Stimulated activated naive B cell treated with anti-CD40 and anti-IgM and Interleukin-4, amounts not matched to agents 10 μg/mL and 1 μg/mL and 100 μg/mL, for 72 hours (primary cell): ENCODE measurements around the gene CXCR5.

ENCODE experiments used
- ATAC-seq, 2 donors: fragments of 150-1000 bp; cut with Tn5 transposase; replicated peaks; 2 replicates each; pipeline ENCODE4 v1.10.0; 2021; ENCODE audit warnings: moderate library complexity in 1 of 2
- DNase-seq: peaks from one replicate; pipeline ENCODE4 v3.0.0; 2021
- H3K27ac Mint-ChIP-seq: one replicate; pipeline ENCODE4 v1.8.0; 2022; ENCODE audit warnings: mild to moderate bottlenecking, mixed read lengths
- H3K27me3 Mint-ChIP-seq, 2 donors: one replicate each; pipeline ENCODE4 v1.8.0; 2022; ENCODE audit warnings: mixed read lengths in 2 of 2
- H3K36me3 Mint-ChIP-seq, 2 donors: one replicate each; pipeline ENCODE4 v1.8.0; 2022; ENCODE audit warnings: mixed read lengths in 2 of 2, mild to moderate bottlenecking in 1 of 2
- H3K4me1 Mint-ChIP-seq, 2 donors: one replicate each; pipeline ENCODE4 v1.8.0; 2022; ENCODE audit warnings: mixed read lengths in 2 of 2, mild to moderate bottlenecking in 1 of 2
- H3K4me3 Mint-ChIP-seq, 2 donors: one replicate each; pipeline ENCODE4 v1.8.0; 2022; ENCODE audit warnings: mild to moderate bottlenecking in 2 of 2, mixed read lengths in 2 of 2, moderate library complexity in 1 of 2
- H3K9me3 Mint-ChIP-seq, 2 donors: one replicate each; pipeline ENCODE4 v1.8.0; 2022; ENCODE audit warnings: mixed read lengths in 2 of 2, mild to moderate bottlenecking in 1 of 2

Gene CXCR5

DNA sequence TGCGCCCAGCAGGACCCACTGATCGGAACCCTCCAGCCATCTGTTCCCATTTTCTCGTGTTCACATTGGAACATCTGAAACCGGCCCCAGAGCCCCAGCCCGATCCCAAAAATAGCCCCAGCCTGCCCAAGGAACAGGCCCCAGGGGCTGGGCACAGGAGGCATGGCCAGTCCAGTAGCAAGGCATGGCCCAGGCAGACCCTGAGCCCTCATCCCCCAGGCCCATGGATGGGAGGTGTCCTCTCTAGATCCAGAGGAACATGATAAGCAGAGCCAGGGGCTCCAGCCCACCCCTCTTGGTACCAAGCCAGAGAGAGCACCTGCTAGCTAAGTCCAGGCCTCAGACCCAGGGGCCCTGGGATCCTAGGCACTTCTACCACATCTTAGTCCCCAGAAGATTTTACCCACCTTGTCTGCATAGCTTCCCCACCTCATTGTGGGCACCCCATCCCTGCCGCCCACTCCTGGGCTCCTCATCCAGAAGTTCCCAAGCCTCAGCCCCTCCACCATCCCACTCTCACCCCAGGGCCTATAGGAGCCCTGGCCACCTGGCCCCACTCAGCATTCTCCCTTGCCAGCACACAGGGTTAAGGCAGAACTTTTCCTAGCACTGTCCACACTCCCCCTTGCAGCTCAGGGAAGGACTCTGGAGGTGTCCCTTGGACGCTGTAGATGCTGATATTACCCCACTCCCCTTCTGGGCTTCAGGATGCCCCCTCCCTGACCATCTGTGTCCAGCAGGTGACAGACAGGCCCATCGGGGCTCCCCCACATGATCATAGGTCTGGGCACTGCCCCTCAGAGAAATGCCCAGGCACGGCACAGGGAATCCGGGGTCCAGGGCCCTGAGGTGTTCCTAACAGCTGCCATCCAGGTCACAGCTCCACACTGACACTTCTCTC, 32.5 kb downstream of the CXCR5 start:
- no peaks in the 10 kb centered on the region for H3K27me3 Mint-ChIP-seq

DNA sequence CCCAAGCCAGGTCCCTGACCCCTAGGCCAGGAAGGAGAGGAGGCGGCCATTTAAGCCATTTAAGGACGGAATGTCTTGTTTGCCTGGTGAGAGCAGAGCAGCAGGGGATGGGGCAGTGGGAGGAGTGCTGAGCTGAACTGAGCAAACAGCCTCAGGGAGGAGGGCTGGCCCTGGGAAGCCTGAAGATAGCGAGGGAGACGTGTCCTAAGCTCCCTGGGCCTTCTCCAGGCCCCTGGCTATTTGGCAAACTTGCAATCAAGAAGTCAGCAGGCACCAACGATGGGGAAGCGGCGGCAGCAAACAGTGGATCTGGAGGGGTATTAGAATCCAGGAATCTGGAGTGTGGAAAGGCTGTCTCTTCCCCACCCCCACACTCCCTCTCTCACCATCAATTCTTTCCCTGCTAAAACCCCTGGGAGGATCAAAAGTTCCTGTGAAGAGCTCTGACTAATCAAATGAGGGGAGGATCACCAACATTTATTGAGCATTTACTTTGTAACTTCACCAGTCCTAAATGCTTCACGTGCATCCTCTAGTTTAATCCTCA, 33.2 kb downstream of the CXCR5 start:
- peaks cover 86 to 100% of the 10 kb centered on the region in 2 donors for H3K4me1 Mint-ChIP-seq
- H3K27me3 Mint-ChIP-seq = no peaks in the 10 kb centered on the region
- no peak for DNase-seq
- peak overlapping the region in 1 of 2 donors; percentile 27 for H3K4me3 Mint-ChIP-seq
- peak overlapping the region; percentile 92 for H3K27ac Mint-ChIP-seq
- peaks cover 14 to 16% of the 10 kb centered on the region in 2 donors for H3K36me3 Mint-ChIP-seq
- no peak for ATAC-seq
- no peaks in the 10 kb centered on the region for H3K9me3 Mint-ChIP-seq

More for the DNA sequence above, 32.5 kb downstream of the CXCR5 start:
- ATAC-seq (no peak), DNase-seq (no peak)
- H3K36me3 Mint-ChIP-seq = peaks cover 11 to 13% of the 10 kb centered on the region in 2 donors
- H3K9me3 Mint-ChIP-seq = no peaks in the 10 kb centered on the region
- peak overlapping the region in 1 of 2 donors; percentile 5 for H3K4me3 Mint-ChIP-seq
- peaks cover 91 to 100% of the 10 kb centered on the region in 2 donors for H3K4me1 Mint-ChIP-seq
- H3K27ac Mint-ChIP-seq = peak overlapping the region; percentile 92

DNA sequence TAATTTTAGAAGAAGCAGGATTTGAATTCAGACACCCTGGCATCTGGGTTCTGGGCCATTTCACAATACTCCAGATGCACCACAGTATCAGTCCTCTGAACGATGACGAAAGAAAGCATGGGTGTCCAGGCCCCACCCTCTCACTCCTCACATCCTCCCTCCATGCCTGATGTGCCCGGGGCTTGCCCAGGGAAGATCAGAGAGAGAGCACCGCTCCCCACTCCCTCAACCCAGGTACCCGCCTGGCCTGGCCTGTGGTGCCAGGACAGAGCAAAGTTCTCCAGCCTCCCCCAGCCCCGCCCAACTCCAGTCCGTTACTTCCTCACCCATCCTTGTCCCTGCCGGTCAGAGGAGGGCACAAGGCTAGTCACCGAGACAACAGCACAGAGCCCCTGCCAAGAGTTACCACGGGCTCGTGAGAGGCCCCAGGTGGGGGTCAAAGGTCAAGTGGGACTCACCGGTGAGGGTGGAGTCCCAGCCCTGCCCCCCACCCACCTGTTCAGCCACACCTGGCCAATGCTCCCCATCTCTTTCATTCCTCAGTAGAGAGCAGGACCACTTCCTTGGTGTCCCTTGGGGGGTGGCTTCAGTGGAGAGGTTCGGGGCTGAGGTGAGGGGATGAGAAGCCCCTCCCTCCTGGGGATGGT, 33.9 kb downstream of the CXCR5 start:
- Mint-ChIP-seq H3K27me3 (no peaks in the 10 kb centered on the region), H3K36me3 (peaks cover 14 to 16% of the 10 kb centered on the region in 2 donors), H3K27ac (peak overlapping the region; percentile 85), H3K4me1 (peaks cover 79 to 100% of the 10 kb centered on the region in 2 donors), H3K4me3 (peak overlapping the region in 1 of 2 donors; percentile 41), H3K9me3 (no peaks in the 10 kb centered on the region)
- no peak for ATAC-seq
- DNase-seq = no peak

DNA sequence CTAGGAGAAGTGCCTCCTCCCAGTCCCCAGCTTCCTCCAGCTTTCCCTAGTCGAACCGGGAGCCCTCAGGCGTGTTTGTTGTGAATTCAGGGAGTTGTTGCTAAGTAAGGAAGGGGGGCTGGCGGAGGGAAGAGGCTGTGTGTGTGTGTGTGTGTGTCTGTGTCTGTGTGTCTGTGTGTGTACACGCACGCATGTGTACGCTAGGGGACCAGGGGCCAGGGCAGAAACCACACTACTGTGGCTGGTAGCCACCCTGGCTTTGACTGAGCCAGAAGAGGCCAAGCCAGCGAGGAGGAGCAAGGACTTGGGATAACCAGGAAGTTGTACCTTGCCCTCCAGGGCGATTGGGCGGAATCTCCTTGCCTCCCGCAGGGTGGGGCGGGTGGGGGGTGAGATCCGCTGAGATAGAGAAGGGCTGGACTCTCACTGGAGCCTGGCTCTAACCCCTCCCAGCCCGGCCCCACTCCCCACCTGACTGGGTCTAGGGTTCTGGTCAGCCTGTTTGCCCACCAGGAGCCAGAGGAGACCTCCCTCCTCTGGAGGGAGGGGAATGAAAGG, 34.5 kb downstream of the CXCR5 start:
- peaks cover 76 to 100% of the 10 kb centered on the region in 2 donors for H3K4me1 Mint-ChIP-seq
- no peak for ATAC-seq
- H3K36me3 Mint-ChIP-seq = peaks cover 17 to 19% of the 10 kb centered on the region in 2 donors
- H3K4me3 Mint-ChIP-seq = peak overlapping the region; percentile 48 to 56
- H3K27me3 Mint-ChIP-seq = no peaks in the 10 kb centered on the region
- H3K27ac Mint-ChIP-seq = peak overlapping the region; percentile 85
- H3K9me3 Mint-ChIP-seq = no peaks in the 10 kb centered on the region
- no peak for DNase-seq

DNA sequence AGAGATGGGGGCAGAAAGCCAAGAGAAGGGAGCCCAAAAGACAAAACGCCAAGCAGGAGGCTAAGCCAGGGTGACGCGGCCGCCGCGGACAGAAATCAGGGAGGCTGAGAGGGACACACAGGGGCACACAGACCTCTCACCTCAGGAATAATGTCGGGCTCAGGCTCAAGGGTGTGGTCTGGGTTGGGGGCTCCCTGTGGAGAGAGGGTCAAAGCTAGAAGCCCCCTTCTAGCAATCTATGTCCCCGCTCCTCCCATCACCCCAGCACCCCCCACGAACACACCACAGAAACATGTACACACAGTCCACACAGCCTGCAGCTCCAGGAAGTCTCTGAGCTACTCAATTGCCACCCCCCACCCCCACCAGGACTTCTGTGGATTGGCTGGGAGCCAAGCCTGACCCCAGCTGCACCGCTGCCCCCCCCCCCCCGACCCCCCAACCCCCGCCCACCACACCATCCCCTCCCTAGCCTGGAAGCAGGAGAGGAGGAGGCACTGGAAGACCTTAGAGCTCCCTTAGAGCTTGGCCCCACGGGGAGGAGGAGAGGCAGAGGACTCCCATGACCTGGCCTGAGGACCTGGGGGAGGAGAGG, 35.1 kb downstream of the CXCR5 start:
- Mint-ChIP-seq H3K27me3 (no peaks in the 10 kb centered on the region), H3K9me3 (no peaks in the 10 kb centered on the region), H3K4me3 (peak overlapping the region; percentile 48 to 56), H3K36me3 (peaks cover 17 to 19% of the 10 kb centered on the region in 2 donors), H3K27ac (peak overlapping the region; percentile 56), H3K4me1 (peaks cover 80 to 100% of the 10 kb centered on the region in 2 donors)
- DNase-seq = no peak
- ATAC-seq = no peak

DNA sequence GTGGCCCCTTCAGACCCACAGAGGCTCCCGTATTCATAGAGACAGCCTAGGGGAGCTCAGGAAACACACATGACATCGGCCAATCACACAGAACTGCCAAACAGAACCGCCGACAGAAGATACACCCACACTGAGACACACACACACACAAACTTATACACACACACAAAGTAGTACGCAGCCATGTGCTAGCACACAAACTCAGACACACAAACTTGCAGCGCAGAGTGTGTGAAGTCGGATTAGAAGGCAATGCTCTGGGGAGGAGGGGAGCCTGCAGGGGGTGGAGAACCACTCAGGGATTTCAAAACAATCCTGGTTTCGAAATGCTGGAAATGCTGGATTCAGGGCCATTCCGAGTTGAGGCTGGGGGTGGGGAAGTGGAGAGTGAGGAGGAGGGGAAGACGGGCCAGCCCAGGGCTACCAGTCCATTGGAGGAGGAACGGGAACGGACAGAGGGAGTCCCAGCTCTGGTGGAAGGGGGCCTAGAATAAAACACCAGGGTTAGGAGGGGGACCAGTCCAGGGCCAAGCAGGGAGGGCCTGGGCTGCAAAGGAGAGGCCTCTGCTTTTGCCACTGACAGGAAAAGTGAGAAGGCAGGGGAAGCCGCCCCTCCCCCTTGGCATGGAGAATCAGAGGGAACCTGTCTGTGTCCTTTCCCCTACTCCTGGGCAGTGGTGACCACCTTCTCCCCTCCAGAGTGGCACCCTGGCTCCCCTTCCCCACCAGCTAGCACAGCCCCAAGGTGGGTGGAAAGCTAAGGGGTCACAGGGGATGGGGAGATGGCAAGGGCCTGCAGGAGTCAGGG, 37.6 kb downstream of the CXCR5 start:
- Mint-ChIP-seq H3K36me3 (peaks cover 15 to 17% of the 10 kb centered on the region in 2 donors), H3K27me3 (no peaks in the 10 kb centered on the region), H3K4me3 (peak overlapping the region in 1 of 2 donors; percentile 8), H3K27ac (peak overlapping the region; percentile 38), H3K4me1 (peaks cover 67 to 90% of the 10 kb centered on the region in 2 donors), H3K9me3 (no peaks in the 10 kb centered on the region)
- ATAC-seq (no peak), DNase-seq (no peak)

DNA sequence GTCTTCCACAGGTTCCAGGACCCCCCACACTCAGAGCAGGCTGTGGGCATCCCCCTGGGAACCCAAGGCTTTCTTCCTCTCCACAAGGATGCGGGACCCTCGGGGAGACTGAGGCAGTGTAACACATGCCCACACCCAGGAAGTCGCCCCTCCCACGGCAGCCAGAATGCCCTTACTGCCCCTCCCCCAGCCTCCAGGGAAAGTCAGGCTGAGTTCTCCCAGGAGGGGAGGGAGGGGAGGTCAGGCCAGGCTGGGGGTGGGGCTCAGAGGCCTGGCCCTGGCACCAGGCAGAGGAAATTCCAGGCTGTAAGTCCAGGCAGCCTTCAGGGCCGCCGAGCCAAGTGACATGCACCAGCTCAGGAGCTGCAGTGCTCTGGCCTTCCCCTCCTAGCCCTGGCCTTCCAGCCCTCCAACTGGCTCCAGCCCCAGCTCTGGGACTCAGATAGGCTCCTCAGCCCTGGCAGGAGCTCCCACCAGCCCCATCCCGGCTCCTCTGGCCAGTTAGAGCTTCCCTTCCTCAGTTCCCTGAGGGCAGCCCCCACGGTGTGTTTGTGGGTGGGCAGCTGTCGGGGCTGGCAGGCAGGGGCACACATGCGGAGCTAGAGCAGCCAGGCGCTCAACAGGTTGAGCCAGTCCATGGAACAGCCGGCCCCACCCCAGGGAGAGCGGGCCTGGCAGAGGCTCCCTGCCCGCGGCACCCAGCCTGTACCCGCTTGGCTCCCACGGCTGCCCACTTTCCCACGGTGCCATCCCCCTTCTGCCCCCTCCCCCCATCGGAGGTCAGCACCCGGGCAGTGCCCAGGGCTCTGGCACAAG, 38.4 kb downstream of the CXCR5 start:
- ATAC-seq = no peak
- no peaks in the 10 kb centered on the region for H3K9me3 Mint-ChIP-seq
- H3K4me1 Mint-ChIP-seq = peaks cover 61 to 90% of the 10 kb centered on the region in 2 donors
- no peak for DNase-seq
- H3K36me3 Mint-ChIP-seq = peaks cover 9% of the 10 kb centered on the region in 2 donors
- no peak overlapping the region for H3K4me3 Mint-ChIP-seq
- H3K27me3 Mint-ChIP-seq = no peaks in the 10 kb centered on the region
- no peak overlapping the region for H3K27ac Mint-ChIP-seq

DNA sequence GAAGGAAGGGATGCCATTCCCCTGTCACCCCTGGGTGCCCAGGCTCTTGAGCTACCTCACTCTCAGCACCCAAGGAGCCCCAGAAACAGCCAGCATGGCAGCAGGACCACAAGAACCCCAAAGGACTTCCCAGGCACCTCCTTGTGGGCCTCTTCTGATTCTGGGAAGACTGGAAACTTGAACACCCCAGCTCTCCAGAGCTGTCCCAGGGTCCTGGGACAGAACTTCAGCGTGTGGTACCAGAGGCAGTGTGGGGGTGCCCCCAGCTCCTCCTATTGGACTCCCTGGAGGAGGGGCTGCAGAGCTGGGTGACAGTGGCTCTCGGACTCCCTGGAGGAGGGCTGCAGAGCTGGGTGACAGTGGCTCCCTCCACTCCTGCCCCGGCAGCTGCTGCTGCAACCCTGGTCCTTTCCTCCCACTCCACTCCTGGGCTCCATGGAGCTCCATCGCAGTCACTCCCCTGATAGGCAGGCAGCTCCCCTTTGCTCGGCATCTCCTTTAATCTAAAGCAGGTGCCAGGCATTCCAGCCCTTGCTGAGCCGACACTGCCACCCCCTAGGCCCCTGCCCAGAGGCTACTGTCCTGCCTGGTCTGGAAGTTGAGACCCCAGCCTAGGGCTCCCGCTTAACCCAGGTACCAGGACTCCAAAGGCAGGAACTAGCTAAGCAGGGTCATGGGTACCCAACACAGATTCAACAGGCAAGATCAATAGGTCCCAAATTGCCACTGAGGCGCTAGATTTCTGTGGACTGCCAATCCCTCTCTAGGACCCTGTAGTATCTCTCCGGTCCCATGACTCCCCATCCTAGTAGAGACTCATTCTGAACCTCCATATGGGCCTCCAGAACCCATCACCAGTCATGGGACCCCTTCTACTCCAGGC, 39.3 kb downstream of the CXCR5 start:
- Mint-ChIP-seq H3K4me1 (peaks cover 60 to 90% of the 10 kb centered on the region in 2 donors), H3K9me3 (no peaks in the 10 kb centered on the region), H3K27ac (peak overlapping the region; percentile 56), H3K27me3 (no peaks in the 10 kb centered on the region), H3K36me3 (peaks cover 8 to 9% of the 10 kb centered on the region in 2 donors), H3K4me3 (peak overlapping the region; percentile 86 to 91)
- no peak for DNase-seq
- no peak for ATAC-seq

DNA sequence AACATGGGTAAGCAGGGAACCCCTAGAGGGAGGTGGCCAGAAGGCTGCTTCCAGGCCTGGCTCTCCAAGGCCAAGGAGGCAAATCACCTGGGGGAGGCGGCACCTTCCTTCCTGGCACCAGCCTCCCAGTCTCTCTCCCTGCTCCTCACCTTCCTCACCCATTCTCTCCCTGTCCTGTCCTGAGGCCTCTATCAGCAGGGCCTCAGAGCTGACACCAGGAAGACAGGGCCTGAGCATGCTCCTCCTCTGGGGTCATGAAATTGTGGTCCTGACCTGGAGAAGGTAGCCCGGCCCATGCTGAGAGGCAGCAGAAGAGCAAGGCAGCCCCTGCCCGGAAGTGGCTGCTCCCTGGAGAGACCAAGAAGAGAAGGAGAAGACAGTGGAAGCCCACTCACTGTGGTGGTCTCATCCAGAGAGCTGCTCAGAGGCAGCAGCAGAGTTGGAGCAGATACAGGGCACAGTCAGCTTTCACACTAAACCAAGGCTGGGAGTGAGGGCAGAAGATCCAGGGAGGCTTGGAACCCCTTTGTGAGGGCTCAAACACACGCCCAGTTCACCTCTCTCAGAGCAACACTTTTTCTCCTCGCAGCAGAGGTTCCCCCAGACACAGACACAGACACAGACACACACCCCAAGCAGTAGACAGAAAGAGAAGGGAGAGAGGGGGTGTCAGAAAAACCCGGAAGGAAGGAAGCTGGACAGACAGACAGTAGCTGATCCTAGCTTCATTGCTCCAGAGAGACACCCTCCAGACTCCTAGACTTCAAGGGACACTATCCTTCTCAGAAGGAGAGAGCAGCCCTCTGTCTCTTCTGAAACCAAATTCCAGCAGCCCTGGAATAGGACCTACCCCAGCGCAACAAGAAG, 40.3 kb downstream of the CXCR5 start:
- H3K4me1 Mint-ChIP-seq = peaks cover 60 to 90% of the 10 kb centered on the region in 2 donors
- no peak for ATAC-seq
- peak overlapping the region; percentile 86 to 91 for H3K4me3 Mint-ChIP-seq
- H3K27ac Mint-ChIP-seq = peak overlapping the region; percentile 93
- no peak for DNase-seq
- no peaks in the 10 kb centered on the region for H3K27me3 Mint-ChIP-seq
- H3K36me3 Mint-ChIP-seq = peaks cover 8 to 9% of the 10 kb centered on the region in 2 donors
- no peaks in the 10 kb centered on the region for H3K9me3 Mint-ChIP-seq

DNA sequence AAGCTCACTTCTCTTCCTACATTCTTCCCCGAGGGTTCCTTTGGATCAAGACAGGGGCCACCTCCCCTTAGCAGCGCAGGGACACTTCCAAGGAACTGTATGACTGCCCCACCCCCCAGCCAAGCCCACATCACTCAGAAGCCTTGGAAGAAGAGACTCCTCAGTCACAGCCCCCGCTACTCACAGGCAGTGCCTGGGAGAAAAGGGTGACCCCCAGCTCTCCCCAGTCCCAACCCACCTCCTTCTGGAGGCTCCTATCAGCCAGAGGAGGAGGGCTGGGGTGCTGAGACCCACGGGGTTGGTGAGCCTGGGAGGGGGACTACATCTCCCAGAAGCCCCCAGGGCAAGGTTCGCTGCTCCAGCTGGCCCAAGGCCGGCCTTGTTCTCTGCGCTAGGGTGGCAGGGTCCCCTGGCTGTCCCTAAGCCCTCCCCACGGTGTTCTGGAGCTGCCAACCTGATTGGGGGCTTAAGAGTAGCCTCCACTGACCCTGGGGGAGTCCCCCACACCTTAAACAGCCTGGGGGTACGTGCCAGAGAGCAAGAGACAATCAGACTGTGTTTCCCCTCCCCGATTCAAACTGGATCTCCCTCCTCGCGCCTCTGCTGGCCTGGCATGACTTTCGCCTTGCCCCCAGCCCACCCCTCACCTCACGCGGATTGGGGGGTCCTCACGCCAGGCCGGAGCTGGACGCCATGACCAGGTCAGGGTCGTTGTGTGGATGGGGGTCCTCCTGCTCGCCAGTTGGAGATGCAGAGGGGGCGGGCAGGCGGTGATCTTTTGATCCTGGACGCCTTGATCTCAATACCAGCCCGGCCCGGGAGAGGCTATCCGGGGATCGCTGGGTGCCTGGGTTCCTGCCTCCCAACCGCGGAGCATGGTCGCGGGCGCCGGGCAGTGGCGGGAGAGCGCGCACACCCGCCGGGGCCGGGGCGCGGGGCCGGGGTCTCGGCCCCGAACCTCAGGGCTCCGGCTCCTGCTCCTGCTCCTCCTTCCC, 41.2 kb downstream of the CXCR5 start:
- peak overlapping the region; percentile 93 for H3K27ac Mint-ChIP-seq
- ATAC-seq (no peak), DNase-seq (no peak)
- peaks cover 53 to 86% of the 10 kb centered on the region in 2 donors for H3K4me1 Mint-ChIP-seq
- H3K27me3 Mint-ChIP-seq = no peaks in the 10 kb centered on the region
- H3K9me3 Mint-ChIP-seq = no peaks in the 10 kb centered on the region
- peak overlapping the region; percentile 86 to 91 for H3K4me3 Mint-ChIP-seq
- H3K36me3 Mint-ChIP-seq = peaks cover 8 to 9% of the 10 kb centered on the region in 2 donors
